HEK293T (cell line): ENCODE measurements around the gene MTA3.
"Not testable (repeated sequence)": the region's sequence is repeated elsewhere in the genome, so short reads cannot be mapped to it uniquely, and the experiment has no call there.

Experiments
- CTCF ChIA-PET: fragments of 350-600 bp; formaldehyde crosslinking; extraction: SDS; loops from one replicate; lab custom pipeline; 2021; ENCODE audit warnings: antibody characterized with exemption, inconsistent platforms; lab: Yijun Ruan, JAX
- POLR2A ChIA-PET: fragments of 350-600 bp; formaldehyde crosslinking; extraction: SDS; loops from one replicate; lab custom pipeline; 2020; ENCODE audit warnings: antibody characterized with exemption, inconsistent platforms; lab: Yijun Ruan, JAX
- DNase-seq: peaks from one replicate; pipeline ENCODE4 v3.0.0; 2012; ENCODE audit warnings: mixed read lengths; ENCODE audit errors: extremely low spot score
- ARNT ChIP-seq: fragments of 450-650 bp; IDR thresholded peaks from 2 replicates; pipeline ENCODE4 v1.6.1; 2017; ENCODE audit warnings: mild to moderate bottlenecking
- BHLHE40 ChIP-seq: fragments of 450-650 bp; IDR thresholded peaks from 2 replicates; pipeline ENCODE4 v1.6.1; 2016; ENCODE audit warnings: mild to moderate bottlenecking, moderate library complexity, borderline replicate concordance
- CTBP1 ChIP-seq: fragments of 450-650 bp; IDR thresholded peaks from 2 replicates; pipeline ENCODE4 v1.6.1; 2016; ENCODE audit warnings: borderline replicate concordance
- ELF4 ChIP-seq: fragments of 450-650 bp; IDR thresholded peaks from 2 replicates; pipeline ENCODE4 v1.6.1; 2017; ENCODE audit warnings: antibody characterized with exemption
- FOXA1 ChIP-seq: fragments of 450-650 bp; IDR thresholded peaks from 2 replicates; pipeline ENCODE4 v1.6.1; 2016; ENCODE audit warnings: mild to moderate bottlenecking
- FOXK2 ChIP-seq: fragments of 450-650 bp; IDR thresholded peaks from 2 replicates; pipeline ENCODE4 v1.6.1; 2016; ENCODE audit warnings: mild to moderate bottlenecking
- FOXM1 ChIP-seq: fragments of 450-650 bp; IDR thresholded peaks from 2 replicates; pipeline ENCODE4 v1.6.1; 2017; ENCODE audit warnings: mild to moderate bottlenecking, borderline replicate concordance
- HDGF ChIP-seq: fragments of 450-650 bp; IDR thresholded peaks from 2 replicates; pipeline ENCODE4 v1.6.1; 2017; ENCODE audit warnings: antibody characterized with exemption, borderline replicate concordance
- L3MBTL2 ChIP-seq: fragments of 450-650 bp; conservative IDR thresholded peaks from 2 replicates; pipeline ENCODE4 v1.6.1; 2016; ENCODE audit warnings: mild to moderate bottlenecking
- LEF1 ChIP-seq: fragments of 450-650 bp; IDR thresholded peaks from 2 replicates; pipeline ENCODE4 v1.6.1; 2017; ENCODE audit warnings: mild to moderate bottlenecking, borderline replicate concordance
- NFRKB ChIP-seq: fragments of 450-650 bp; IDR thresholded peaks from 2 replicates; pipeline ENCODE4 v1.6.1; 2016; ENCODE audit warnings: mild to moderate bottlenecking, moderate library complexity
- SP1 ChIP-seq: fragments of 450-650 bp; IDR thresholded peaks from 2 replicates; pipeline ENCODE4 v1.6.1; 2017
- SUZ12 ChIP-seq: fragments of 450-650 bp; IDR thresholded peaks from 2 replicates; pipeline ENCODE4 v1.6.1; 2016; ENCODE audit warnings: mild to moderate bottlenecking
- TARDBP ChIP-seq: fragments of 450-650 bp; IDR thresholded peaks from 2 replicates; pipeline ENCODE4 v1.6.1; 2016
- ZNF384 ChIP-seq: fragments of 450-650 bp; IDR thresholded peaks from 2 replicates; pipeline ENCODE4 v1.6.1; 2016
- TF ChIP-seq, protein P1 (sequence below): fragments of 450-650 bp; IDR thresholded peaks from 2 replicates; pipeline ENCODE4 v1.6.1; 2016

MTA3 gene

DNA sequence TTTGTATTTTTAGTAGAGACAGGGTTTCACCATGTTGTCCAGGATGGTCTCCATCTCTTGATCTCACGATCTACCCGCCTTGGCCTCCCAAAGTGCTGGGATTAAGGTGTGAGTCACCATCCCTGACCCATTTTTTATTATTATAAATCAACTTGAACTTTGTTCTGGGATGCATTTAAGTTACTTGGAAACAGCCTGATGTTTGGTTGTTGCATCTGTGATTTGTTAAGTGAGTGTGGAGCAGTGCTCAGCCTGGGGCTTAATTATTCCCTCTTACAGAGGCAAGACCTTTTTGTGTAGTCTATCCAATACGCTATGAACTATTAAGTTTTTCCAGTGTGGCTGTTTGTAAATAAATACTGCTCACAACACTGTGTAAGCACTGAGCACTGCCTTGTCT lies 32.6 kb downstream of the MTA3 start:
- ChIA-PET POLR2A (no interaction called here), CTCF (no interaction called here)
- DNase-seq: no peak
- TF ChIP-seq HDGF (no peak), NFRKB (no peak), FOXA1 (no peak), TARDBP (no peak), L3MBTL2 (no peak), ZNF384 (no peak), SP1 (no peak), FOXK2 (no peak), LEF1 (no peak), ELF4 (no peak), FOXM1 (no peak), BHLHE40 (no peak), ARNT (no peak), CTBP1 (no peak), SUZ12 (no peak)
- TF ChIP-seq, protein P1, sequence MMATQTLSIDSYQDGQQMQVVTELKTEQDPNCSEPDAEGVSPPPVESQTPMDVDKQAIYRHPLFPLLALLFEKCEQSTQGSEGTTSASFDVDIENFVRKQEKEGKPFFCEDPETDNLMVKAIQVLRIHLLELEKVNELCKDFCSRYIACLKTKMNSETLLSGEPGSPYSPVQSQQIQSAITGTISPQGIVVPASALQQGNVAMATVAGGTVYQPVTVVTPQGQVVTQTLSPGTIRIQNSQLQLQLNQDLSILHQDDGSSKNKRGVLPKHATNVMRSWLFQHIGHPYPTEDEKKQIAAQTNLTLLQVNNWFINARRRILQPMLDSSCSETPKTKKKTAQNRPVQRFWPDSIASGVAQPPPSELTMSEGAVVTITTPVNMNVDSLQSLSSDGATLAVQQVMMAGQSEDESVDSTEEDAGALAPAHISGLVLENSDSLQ: no peak

DNA sequence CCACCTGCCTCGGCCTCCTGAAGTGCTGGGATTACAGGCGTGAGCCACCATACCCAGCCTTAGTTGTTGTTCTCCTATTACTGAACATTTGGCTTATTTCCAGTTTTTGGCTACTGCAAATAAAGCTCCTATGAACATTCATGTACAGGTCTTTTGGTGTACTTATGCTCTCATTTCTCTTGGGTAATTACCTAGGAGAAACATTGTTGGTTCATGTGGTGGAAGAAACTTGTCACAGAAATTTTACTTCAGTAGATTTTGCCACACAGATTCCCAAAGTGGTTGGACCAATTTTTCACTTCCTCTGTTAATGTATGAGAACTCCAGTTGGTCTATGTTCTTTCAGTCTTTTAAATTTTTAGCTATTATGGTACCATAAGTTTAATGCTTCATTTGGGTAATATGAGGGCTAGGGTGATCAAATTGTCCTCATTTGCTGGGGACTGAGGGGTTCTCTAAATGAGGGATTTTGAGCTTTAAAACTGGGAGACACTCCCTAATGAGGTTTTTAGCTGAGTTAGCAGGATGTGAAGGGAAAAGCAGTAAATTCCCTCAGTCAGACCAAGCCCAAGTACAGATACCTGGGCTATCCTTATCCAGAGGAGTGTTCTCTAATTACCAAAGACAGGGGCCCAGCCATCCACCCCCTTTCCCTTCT lies 33.9 kb downstream of the MTA3 start:
- TF ChIP-seq, protein P1: no peak
- TF ChIP-seq ELF4 (no peak), FOXK2 (no peak), SUZ12 (no peak), HDGF (no peak), LEF1 (no peak), NFRKB (no peak), L3MBTL2 (no peak), ARNT (no peak), BHLHE40 (no peak), FOXA1 (no peak), SP1 (no peak)
- CTCF ChIA-PET: interaction anchor here (0.6 to 0.7 kb wide), 2 partner anchors 77 to 79 kb away, joined by 3 read pairs; no protein-coding TSS in a partner anchor
- no peak for DNase-seq
- POLR2A ChIA-PET: no interaction called here

DNA sequence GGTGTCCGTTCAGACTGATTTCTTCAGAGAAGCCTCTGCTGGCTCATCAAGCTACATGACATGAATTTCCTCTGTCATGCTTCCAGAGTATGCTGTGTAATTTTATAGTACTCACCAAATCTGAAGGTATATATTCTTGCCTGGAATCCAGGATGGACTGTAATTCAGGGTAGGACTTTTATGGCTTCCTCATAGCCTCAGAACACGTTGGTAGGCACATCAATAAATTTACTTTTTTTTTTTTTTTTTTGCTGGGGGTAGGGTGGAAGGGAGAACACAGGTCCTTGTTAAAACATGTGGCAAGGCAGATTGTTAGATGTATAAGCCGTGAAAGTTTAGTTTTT lies 34.4 kb downstream of the MTA3 start:
- ChIA-PET CTCF (interaction anchor here (0.6 to 0.7 kb wide), 2 partner anchors 77 to 79 kb away, joined by 3 read pairs; no protein-coding TSS in a partner anchor), POLR2A (no interaction called here)
- no peak for TF ChIP-seq HDGF
- no peak for TF ChIP-seq BHLHE40
- TF ChIP-seq FOXM1: no peak
- TF ChIP-seq L3MBTL2: no peak
- TF ChIP-seq FOXK2: no peak
- TF ChIP-seq CTBP1: no peak
- TF ChIP-seq, protein P1: no peak
- no peak for TF ChIP-seq FOXA1
- no peak for TF ChIP-seq NFRKB
- TF ChIP-seq ELF4: no peak
- no peak for TF ChIP-seq ARNT
- TF ChIP-seq SUZ12: no peak
- no peak for TF ChIP-seq TARDBP
- TF ChIP-seq ZNF384: no peak
- TF ChIP-seq LEF1: no peak
- TF ChIP-seq SP1: no peak
- peak; percentile 8 for DNase-seq

DNA sequence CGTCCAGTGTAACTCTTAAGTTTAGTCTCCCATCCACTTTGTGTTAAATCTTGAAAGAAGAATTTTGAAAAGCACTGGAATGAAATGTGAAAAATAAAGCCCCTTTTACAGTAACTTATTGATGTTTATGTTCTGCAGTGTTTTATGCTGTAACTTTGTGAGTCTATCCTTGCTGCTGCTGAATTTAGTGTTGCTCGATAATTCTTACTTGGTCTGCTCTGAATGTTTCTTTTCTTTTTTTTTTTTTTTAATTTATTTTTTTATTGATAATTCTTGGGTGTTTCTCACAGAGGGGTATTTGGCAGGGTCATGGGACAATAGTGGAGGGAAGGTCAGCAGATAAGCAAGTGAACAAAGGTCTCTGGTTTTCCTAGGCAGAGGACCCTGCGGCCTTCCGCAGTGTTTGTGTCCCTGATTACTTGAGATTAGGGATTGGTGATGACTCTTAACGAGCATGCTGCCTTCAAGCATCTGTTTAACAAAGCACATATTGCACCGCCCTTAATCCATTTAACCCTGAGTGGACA lies 36.0 kb downstream of the MTA3 start:
- CTCF ChIA-PET, DNase-seq, POLR2A ChIA-PET: not testable (repeated sequence)

DNA sequence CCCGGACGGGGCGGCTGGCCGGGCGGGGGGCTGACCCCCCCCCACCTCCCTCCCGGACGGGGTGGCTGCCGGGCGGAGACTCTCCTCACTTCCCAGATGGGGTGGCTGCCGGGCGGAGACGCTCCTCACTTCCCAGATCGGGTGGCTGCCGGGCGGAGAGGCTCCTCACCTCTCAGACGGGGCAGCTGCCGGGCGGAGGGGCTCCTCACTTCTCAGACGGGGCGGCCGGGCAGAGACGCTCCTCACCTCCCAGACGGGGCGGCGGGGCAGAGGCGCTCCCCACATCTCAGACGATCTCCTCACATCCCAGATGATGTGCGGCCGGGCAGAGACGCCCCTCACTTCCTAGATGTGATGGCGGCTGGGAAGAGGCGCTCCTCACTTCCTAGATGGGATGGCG lies 37.7 kb downstream of the MTA3 start:
- DNase-seq, POLR2A ChIA-PET, CTCF ChIA-PET: not testable (repeated sequence)

DNA sequence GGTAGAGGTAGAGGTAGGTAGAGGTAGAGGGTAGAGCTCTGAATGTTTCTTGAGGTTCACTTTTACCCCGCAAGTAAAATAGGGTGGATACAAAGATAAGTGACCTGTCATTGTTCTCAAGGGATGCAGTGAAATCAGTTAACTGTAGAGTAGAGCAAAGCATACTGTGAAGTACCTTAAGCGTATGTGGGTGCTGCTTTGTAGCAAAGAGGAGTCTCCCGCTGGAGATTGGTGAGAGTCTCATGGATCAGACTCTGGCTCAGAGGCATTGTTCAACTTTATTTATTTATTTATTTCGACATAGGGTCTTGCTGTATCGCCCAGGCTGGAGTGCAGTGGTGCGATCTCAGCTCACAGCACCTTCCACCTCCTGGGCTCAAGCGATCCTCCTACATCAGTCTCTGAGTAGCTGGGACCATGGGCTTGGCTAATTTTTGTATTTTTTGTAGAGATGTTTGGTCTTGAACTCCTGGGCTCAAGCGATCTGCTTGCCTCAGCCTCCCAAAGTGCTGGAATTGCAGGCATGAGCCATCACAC lies 38.7 kb downstream of the MTA3 start:
- CTCF ChIA-PET: no interaction called here
- POLR2A ChIA-PET: no interaction called here

More for the DNA sequence above, 38.7 kb downstream of the MTA3 start:
- TF ChIP-seq SP1 (no peak), L3MBTL2 (no peak), FOXK2 (no peak)
- DNase-seq: no peak
